Progenitor cell of endocrine pancreas (in vitro differentiated cells): ENCODE measurements around the gene ISG20. TPM values are rescaled to one million over a fixed set of nuclear protein-coding genes. Genes with fewer than 3 reads are reported as not detected.

Source experiments
- DNase-seq: peaks from one replicate; pipeline ENCODE4 v3.0.0; 2021; ENCODE audit warnings: low spot score; ENCODE audit not compliant: unreplicated experiment
- H3K27ac Mint-ChIP-seq: 2 replicates; pipeline ENCODE4 v1.8.0; 2021; ENCODE audit warnings: mild to moderate bottlenecking, moderate library complexity, mixed read lengths
- H3K27me3 Mint-ChIP-seq: 2 replicates; pipeline ENCODE4 v1.8.0; 2021; ENCODE audit warnings: mixed read lengths
- H3K36me3 Mint-ChIP-seq: 2 replicates; pipeline ENCODE4 v1.8.0; 2022; ENCODE audit warnings: mixed read lengths; ENCODE audit not compliant: insufficient read depth
- H3K4me1 Mint-ChIP-seq: 2 replicates; pipeline ENCODE4 v1.8.0; 2021; ENCODE audit warnings: low read depth, mixed read lengths
- H3K4me3 Mint-ChIP-seq: 2 replicates; pipeline ENCODE4 v1.8.0; 2021; ENCODE audit warnings: low read depth, mild to moderate bottlenecking, moderate library complexity, mixed read lengths
- H3K9me3 Mint-ChIP-seq: 2 replicates; pipeline ENCODE4 v1.8.0; 2021; ENCODE audit warnings: low read depth, mixed read lengths
- CTCF ChIP-seq: fragments of 200-600 bp; sonication (generic); IDR thresholded peaks from one replicate; pipeline ENCODE4 v1.5.0; 2021; ENCODE audit warnings: antibody characterized with exemption, mild to moderate bottlenecking; ENCODE audit not compliant: unreplicated experiment
- long read RNA-seq: library from polyadenylated mRNA; unstranded; transcript quantifications from one replicate; pipeline ENCODE4 v2.0.0, GENCODE V29; 2020
- total RNA-seq: library from RNA; stranded (reverse); gene quantifications from 2 replicates; pipeline ENCODE4 v1.2.1, GENCODE V29; 2021

ISG20 gene
- total RNA-seq = 3.1 and 4.3 TPM in 2 replicates
- long read RNA-seq, partial matches to known transcripts = 0 of 1 reads
- long read RNA-seq, other reads (novel, unspliced or antisense) = 1 of 1 reads

GRCh38 chr15:88638626-88639372, at the start of gene ISG20:
TSS of gene ISG20 (plus strand) at chr15:88639016. CDS start at chr15:88639367, 351 bp downstream.
- peak within 1 kb of the TSS; percentile 36 for H3K4me3 Mint-ChIP-seq
- peaks cover 13% of the 10 kb centered on the region for H3K4me1 Mint-ChIP-seq
- DNase-seq = peak; percentile 55
- H3K27ac Mint-ChIP-seq = peak within 1 kb of the TSS; percentile 93
- peaks cover 12% of the 10 kb centered on the region for H3K27me3 Mint-ChIP-seq
- no peaks in the 10 kb centered on the region for H3K9me3 Mint-ChIP-seq
- peak; percentile 44 for TF ChIP-seq CTCF
- H3K36me3 Mint-ChIP-seq = no peaks in the 10 kb centered on the region

- no peak overlapping the region for H3K27ac Mint-ChIP-seq
- no peak overlapping the region for H3K4me3 Mint-ChIP-seq
- H3K36me3 Mint-ChIP-seq = no peaks in the 10 kb centered on the region
- H3K27me3 Mint-ChIP-seq = no peaks in the 10 kb centered on the region
- no peak for DNase-seq
- H3K4me1 Mint-ChIP-seq = no peaks in the 10 kb centered on the region
- no peak for TF ChIP-seq CTCF
- H3K9me3 Mint-ChIP-seq = no peaks in the 10 kb centered on the region
These were observed 48.1 kb upstream of the ISG20 start for GRCh38 chr15:88590759-88591158.

GRCh38 chr15:88591384-88591783, 47.4 kb upstream of the ISG20 start:
- no peak for TF ChIP-seq CTCF
- no peak overlapping the region for H3K4me3 Mint-ChIP-seq
- no peaks in the 10 kb centered on the region for H3K36me3 Mint-ChIP-seq
- H3K27ac Mint-ChIP-seq = no peak overlapping the region
- H3K9me3 Mint-ChIP-seq = no peaks in the 10 kb centered on the region
- H3K4me1 Mint-ChIP-seq = no peaks in the 10 kb centered on the region
- H3K27me3 Mint-ChIP-seq = no peaks in the 10 kb centered on the region
- no peak for DNase-seq

- Mint-ChIP-seq H3K4me1 (peaks cover 14% of the 10 kb centered on the region), H3K27ac (no peak overlapping the region), H3K9me3 (no peaks in the 10 kb centered on the region), H3K4me3 (peak overlapping the region; percentile 65), H3K27me3 (peaks cover 67% of the 10 kb centered on the region), H3K36me3 (no peaks in the 10 kb centered on the region)
- no peak for DNase-seq
- peak; percentile 9 for TF ChIP-seq CTCF
These were observed 34.9 kb upstream of the ISG20 start for GRCh38 chr15:88603885-88604284.

GRCh38 chr15:88604381-88605188, 34.2 kb upstream of the ISG20 start:
- Mint-ChIP-seq H3K27me3 (peaks cover 72% of the 10 kb centered on the region), H3K4me3 (peak overlapping the region; percentile 65), H3K36me3 (no peaks in the 10 kb centered on the region), H3K27ac (peak overlapping the region; percentile 88), H3K4me1 (peaks cover 14% of the 10 kb centered on the region), H3K9me3 (no peaks in the 10 kb centered on the region)
- DNase-seq = no peak
- no peak for TF ChIP-seq CTCF
